Mesodermal cell (in vitro differentiated cells): Measurements from ENCODE around the gene SCN7A.

Experiments
- H3K27ac ChIP-seq: 2 replicates; pipeline ENCODE4 v1.7.0; 2013; ENCODE audit warnings: mild to moderate bottlenecking, low read depth, low read length, moderate library complexity; ENCODE audit not compliant: severe bottlenecking
- H3K36me3 ChIP-seq: 2 replicates; pipeline ENCODE4 v1.7.1; 2013; ENCODE audit warnings: mild to moderate bottlenecking, low read length, moderate library complexity; ENCODE audit not compliant: control insufficient read depth, insufficient read depth
- H3K4me1 ChIP-seq: one replicate; pipeline ENCODE4 v1.7.1; 2013; ENCODE audit warnings: mild to moderate bottlenecking, low read length; ENCODE audit not compliant: insufficient read depth, control insufficient read depth, poor library complexity, severe bottlenecking
- H3K4me3 ChIP-seq: 2 replicates; pipeline ENCODE4 v1.7.0; 2013; ENCODE audit warnings: low read length, control low read depth, mild to moderate bottlenecking; ENCODE audit not compliant: insufficient read depth, poor library complexity, severe bottlenecking; ENCODE audit errors: extremely low read depth
- H3K9me3 ChIP-seq: 2 replicates; pipeline ENCODE4 v1.7.1; 2013; ENCODE audit warnings: mild to moderate bottlenecking, low read length, moderate library complexity; ENCODE audit not compliant: control insufficient read depth
- WGBS, 2 experiments: methylation state at CpG; one replicate each; pipeline ENCODE4 v1.1.5; 2013; ENCODE audit warnings: missing lambda C conversion rate in 2 of 2; ENCODE audit not compliant: insufficient coverage in 2 of 2; 5-methylcytosine and 5-hydroxymethylcytosine counted together

The SCN7A gene

GRCh38 chr2:166404831-166405568, 89.0 kb downstream of the SCN7A start:
- H3K27ac ChIP-seq, result no peak overlapping the region
- no peak overlapping the region for H3K4me3 ChIP-seq
- no peaks in the 10 kb centered on the region for H3K4me1 ChIP-seq
- no peaks in the 10 kb centered on the region for H3K9me3 ChIP-seq
- no peaks in the 10 kb centered on the region for H3K36me3 ChIP-seq
- 86% methylated on average over 1 of the region's 2 CpGs; no CpG with 5 or more reads in 1 of the 2 experiments for WGBS, 2 experiments

GRCh38 chr2:166394245-166394644, 99.8 kb downstream of the SCN7A start:
- WGBS, 2 experiments, result 100% methylated on average over 1 of the region's 1 CpG
- Histone ChIP-seq H3K4me3 (no peak overlapping the region), H3K9me3 (no peaks in the 10 kb centered on the region), H3K4me1 (no peaks in the 10 kb centered on the region), H3K36me3 (no peaks in the 10 kb centered on the region), H3K27ac (no peak overlapping the region)

- Histone ChIP-seq H3K4me3 (no peak overlapping the region), H3K27ac (no peak overlapping the region), H3K9me3 (no peaks in the 10 kb centered on the region), H3K36me3 (no peaks in the 10 kb centered on the region), H3K4me1 (no peaks in the 10 kb centered on the region)
- 62 to 65% methylated on average over 2 of the region's 3 CpGs for WGBS, 2 experiments
Measured at GRCh38 chr2:166393008-166393407, 101.0 kb downstream of the SCN7A start.

- WGBS, 2 experiments, result 68 to 90% methylated on average over 2 to 3 of the region's 3 CpGs
- Histone ChIP-seq H3K4me1 (no peaks in the 10 kb centered on the region), H3K27ac (peak overlapping the region; percentile 60), H3K9me3 (no peaks in the 10 kb centered on the region), H3K36me3 (no peaks in the 10 kb centered on the region), H3K4me3 (no peak overlapping the region)
Measured at GRCh38 chr2:166388481-166389070, 105.5 kb downstream of the SCN7A start.

GRCh38 chr2:166385313-166385712, 108.7 kb downstream of the SCN7A start:
- Histone ChIP-seq H3K9me3 (no peaks in the 10 kb centered on the region), H3K4me1 (no peaks in the 10 kb centered on the region), H3K36me3 (no peaks in the 10 kb centered on the region), H3K4me3 (no peak overlapping the region), H3K27ac (no peak overlapping the region)
- WGBS, 2 experiments, result no CpG with 5 or more reads among the region's 1 CpG

DNA sequence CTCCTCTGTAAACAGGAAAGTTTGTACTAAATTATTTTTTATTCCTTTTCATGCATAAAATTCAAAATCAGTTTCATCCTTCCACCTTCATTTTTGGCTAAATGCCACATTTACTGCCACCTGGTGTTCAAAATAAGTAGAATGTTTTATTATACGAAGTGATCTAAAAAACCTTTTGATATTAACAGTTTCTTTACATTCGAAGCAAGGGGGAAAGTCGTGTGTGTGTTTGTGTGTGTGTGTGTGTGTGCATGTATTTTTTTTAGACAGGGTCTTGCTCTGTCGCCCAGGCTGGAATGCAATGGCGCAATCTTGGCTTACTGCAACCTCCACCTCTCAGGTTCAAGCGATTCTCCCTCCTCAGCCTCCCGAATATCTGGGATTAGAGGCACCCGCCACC, 109.3 kb downstream of the SCN7A start:
- WGBS, 2 experiments, result 62 to 89% methylated on average over 2 to 4 of the region's 8 CpGs
- Histone ChIP-seq H3K4me1 (no peaks in the 10 kb centered on the region), H3K27ac (no peak overlapping the region), H3K9me3 (no peaks in the 10 kb centered on the region), H3K36me3 (no peaks in the 10 kb centered on the region), H3K4me3 (no peak overlapping the region)

DNA sequence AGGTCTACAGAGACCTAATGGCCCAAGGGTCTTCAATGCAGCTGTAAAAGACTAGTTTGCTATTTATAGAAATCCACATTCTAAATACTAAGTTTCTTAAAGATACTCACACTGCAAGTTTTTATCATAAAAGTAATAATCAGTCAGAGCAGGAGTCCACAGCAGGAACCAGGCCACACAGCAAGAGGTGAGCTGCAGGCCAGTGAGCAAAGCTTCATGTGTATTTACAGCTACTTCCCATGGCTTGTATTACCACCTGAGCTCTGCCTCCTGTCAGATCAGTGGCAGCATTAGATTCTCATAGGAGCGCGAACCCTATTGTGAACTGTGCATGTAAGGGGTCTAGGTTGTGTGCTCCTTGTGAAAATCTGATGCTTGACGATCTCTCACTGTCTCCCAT, 111.6 kb downstream of the SCN7A start:
- H3K4me3 ChIP-seq, result no peak overlapping the region
- no peak overlapping the region for H3K27ac ChIP-seq
- no CpG with 5 or more reads among the region's 3 CpGs for WGBS, 2 experiments
- H3K36me3 ChIP-seq, result no peaks in the 10 kb centered on the region
- no peaks in the 10 kb centered on the region for H3K4me1 ChIP-seq
- H3K9me3 ChIP-seq, result no peaks in the 10 kb centered on the region

DNA sequence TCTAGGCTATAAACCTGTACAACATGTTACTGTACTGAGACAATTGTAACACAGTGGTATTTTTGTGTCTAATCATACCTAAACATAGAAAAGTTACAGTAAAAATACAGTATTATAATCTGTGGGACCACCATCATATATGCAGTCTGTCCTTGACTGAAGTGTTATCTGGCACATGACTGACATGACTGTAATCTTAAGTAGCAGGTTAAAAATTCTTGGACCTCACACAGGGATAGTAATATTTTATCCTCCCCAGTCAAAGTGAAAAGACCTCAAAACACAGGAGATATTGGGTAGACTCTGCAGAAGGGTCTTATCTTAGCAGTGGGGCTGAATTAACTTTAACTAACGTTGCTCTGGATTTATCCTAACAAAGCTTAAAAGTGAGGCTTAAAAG, 113.4 kb downstream of the SCN7A start:
- 85 to 90% methylated on average over 1 of the region's 1 CpG for WGBS, 2 experiments
- no peak overlapping the region for H3K27ac ChIP-seq
- no peaks in the 10 kb centered on the region for H3K4me1 ChIP-seq
- H3K36me3 ChIP-seq, result no peaks in the 10 kb centered on the region
- no peaks in the 10 kb centered on the region for H3K9me3 ChIP-seq
- no peak overlapping the region for H3K4me3 ChIP-seq

DNA sequence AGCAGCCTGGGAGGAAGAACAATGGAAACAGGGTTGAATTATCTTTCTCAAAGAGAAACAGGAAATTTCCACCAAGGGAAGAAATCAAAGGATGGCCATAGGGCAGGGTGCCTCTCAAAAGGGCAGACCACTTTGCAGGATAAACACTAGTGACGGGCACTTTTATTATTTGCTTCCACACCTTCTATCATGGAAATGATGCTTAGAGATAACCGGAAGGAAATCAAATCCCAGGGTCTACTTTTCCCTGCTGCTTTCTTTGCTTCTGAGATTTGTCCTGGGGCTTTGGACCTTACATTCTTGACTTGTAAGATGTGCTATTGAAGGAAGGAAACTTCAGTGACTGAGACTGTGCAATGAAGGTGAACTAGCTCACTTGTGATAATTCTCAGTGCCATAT, 117.2 kb downstream of the SCN7A start:
- Histone ChIP-seq H3K27ac (no peak overlapping the region), H3K9me3 (no peaks in the 10 kb centered on the region), H3K36me3 (no peaks in the 10 kb centered on the region), H3K4me3 (no peak overlapping the region), H3K4me1 (peaks cover 2% of the 10 kb centered on the region)
- 60% methylated on average over 1 of the region's 2 CpGs; no CpG with 5 or more reads in 1 of the 2 experiments for WGBS, 2 experiments

DNA sequence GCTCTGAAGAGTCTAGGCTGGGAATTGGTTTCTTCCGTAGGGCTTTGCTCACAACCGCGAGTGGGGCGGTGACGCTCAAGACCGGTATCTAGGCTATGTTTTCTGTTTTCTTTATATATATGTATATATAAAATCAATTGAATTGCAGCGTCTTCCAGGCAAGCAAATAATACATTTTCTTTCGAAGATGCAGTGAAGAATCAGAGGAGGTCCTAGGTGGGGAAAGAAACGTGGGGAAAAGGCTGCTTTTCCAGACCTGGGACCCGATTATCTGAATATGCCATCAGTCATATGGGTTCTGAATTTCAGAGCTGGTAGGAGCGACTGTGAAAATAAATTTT, 117.6 kb downstream of the SCN7A start:
- H3K4me1 ChIP-seq, result peaks cover 2% of the 10 kb centered on the region
- no peaks in the 10 kb centered on the region for H3K9me3 ChIP-seq
- H3K27ac ChIP-seq, result no peak overlapping the region
- WGBS, 2 experiments, result 18 to 20% methylated on average over 3 to 4 of the region's 11 CpGs
- no peaks in the 10 kb centered on the region for H3K36me3 ChIP-seq
- H3K4me3 ChIP-seq, result peak overlapping the region; percentile 50

DNA sequence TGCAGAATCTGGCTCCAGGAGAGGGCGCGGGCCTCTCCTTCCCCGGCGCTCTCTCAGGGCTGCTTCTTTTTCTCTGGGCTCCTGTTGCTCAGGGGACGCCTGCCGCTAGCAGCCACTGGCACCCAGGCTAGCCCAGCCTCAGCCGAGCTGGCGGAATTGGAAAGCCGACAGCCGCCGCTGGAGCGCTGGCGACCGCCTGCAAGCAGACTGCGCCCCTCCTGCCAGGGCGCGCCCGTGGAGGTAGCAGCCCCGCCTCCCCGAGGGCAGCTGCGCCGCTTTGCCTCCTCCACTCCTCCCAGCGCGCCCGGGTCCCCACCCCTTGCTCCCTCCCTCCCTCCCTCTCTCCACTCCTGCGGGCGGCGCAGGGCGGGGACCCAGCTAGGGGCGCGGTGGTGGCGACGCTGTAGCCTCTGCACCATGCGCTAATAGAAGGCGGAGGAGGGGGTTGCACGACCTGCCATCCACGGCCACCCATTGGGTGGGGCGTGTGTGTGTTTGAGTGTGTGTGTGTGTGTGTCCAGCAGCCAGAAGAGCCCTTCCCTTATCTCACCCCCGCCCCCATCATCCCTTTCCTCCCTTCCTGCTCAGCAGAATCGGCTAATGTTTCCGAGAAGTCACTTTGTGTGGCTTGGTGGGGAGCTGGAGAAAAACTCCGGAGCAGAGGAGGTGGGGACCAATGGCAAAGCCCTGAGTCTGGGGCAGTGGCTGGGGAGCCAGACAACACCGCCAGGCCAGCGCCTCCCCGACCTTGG, 118.1 kb downstream of the SCN7A start, which contains the start of gene SCN9A:
Gene SCN9A, minus strand, starts transcription at position 209 of the 752 bp plus-strand sequence. CDS start 64,188 bp downstream, outside the sequence.
- Histone ChIP-seq H3K4me1 (peaks cover 2% of the 10 kb centered on the region), H3K36me3 (no peaks in the 10 kb centered on the region), H3K4me3 (peak within 1 kb of the TSS; percentile 50), H3K27ac (no peak within 1 kb of the TSS), H3K9me3 (no peaks in the 10 kb centered on the region)
- WGBS, 2 experiments, result 0% methylated on average over 18 to 20 of the region's 45 CpGs
